ENCODE measurements around the gene RNF103.
"Not testable (repeated sequence)": the region's sequence is repeated elsewhere in the genome, so short reads cannot be mapped to it uniquely, and the experiment has no call there.

The RNF103 gene

GRCh38 chr2:86623494-86624266 is at the start of gene RNF103:
RNF103 (minus strand) TSS chr2:86623865; CDS start chr2:86622886, 979 bp downstream.
- DNase-seq (ENCODE audit: low read depth in 2 of 2), result peak; percentile 72 to 75

GRCh38 chr2:86673011-86673410 is 49.3 kb upstream of the RNF103 start:
- no peak for DNase-seq (ENCODE audit: low read depth in 2 of 2)

GRCh38 chr2:86672027-86672545 is 48.4 kb upstream of the RNF103 start:
- DNase-seq (ENCODE audit: low read depth in 2 of 2), result no peak

- no peak for DNase-seq (ENCODE audit: low read depth in 2 of 2)
Observed at GRCh38 chr2:86671337-86671981, 47.8 kb upstream of the RNF103 start.

GRCh38 chr2:86669323-86669722 is 45.7 kb upstream of the RNF103 start:
- not testable (repeated sequence) for DNase-seq (ENCODE audit: low read depth in 2 of 2)

GRCh38 chr2:86661333-86661732 is 37.7 kb upstream of the RNF103 start:
- no peak for DNase-seq (ENCODE audit: low read depth in 2 of 2)

GRCh38 chr2:86650188-86650587 is 26.5 kb upstream of the RNF103 start:
- DNase-seq (ENCODE audit: low read depth in 2 of 2), result no peak

GRCh38 chr2:86649119-86649947 is 25.7 kb upstream of the RNF103 start:
- DNase-seq (ENCODE audit: low read depth in 2 of 2), result no peak

GRCh38 chr2:86648681-86649080 is 25.0 kb upstream of the RNF103 start:
- no peak for DNase-seq (ENCODE audit: low read depth in 2 of 2)

GRCh38 chr2:86646865-86647264 is 23.2 kb upstream of the RNF103 start:
- DNase-seq (ENCODE audit: low read depth in 2 of 2), result no peak

- DNase-seq (ENCODE audit: low read depth in 2 of 2), result no peak
Observed at GRCh38 chr2:86646329-86646728, 22.7 kb upstream of the RNF103 start.

- DNase-seq (ENCODE audit: low read depth in 2 of 2), result no peak
Observed at GRCh38 chr2:86645752-86646151, 22.1 kb upstream of the RNF103 start.

GRCh38 chr2:86638712-86639111 is 15.0 kb upstream of the RNF103 start:
- DNase-seq (ENCODE audit: low read depth in 2 of 2), result no peak

GRCh38 chr2:86636842-86637241 is 13.2 kb upstream of the RNF103 start:
- DNase-seq (ENCODE audit: low read depth in 2 of 2), result no peak

GRCh38 chr2:86634352-86634751 is 10.7 kb upstream of the RNF103 start:
- DNase-seq (ENCODE audit: low read depth in 2 of 2), result no peak

GRCh38 chr2:86633155-86633651 is 9.5 kb upstream of the RNF103 start:
- no peak for DNase-seq (ENCODE audit: low read depth in 2 of 2)

GRCh38 chr2:86632672-86633071 is 9.0 kb upstream of the RNF103 start:
- DNase-seq (ENCODE audit: low read depth in 2 of 2), result no peak

GRCh38 chr2:86631846-86632485 is 8.3 kb upstream of the RNF103 start:
- DNase-seq (ENCODE audit: low read depth in 2 of 2), result no peak

GRCh38 chr2:86628091-86628522 is 4.4 kb upstream of the RNF103 start:
- no peak for DNase-seq (ENCODE audit: low read depth in 2 of 2)

- no peak for DNase-seq (ENCODE audit: low read depth in 2 of 2)
Observed at GRCh38 chr2:86627550-86627949, 3.9 kb upstream of the RNF103 start.

- DNase-seq (ENCODE audit: low read depth in 2 of 2), result no peak
Observed at GRCh38 chr2:86625096-86625495, 1.4 kb upstream of the RNF103 start.

- no peak for DNase-seq (ENCODE audit: low read depth in 2 of 2)
Observed at GRCh38 chr2:86624267-86624547, 542 bp upstream of the RNF103 start.
